H54 (cell line): ENCODE data around the gene TCP11L1.
A peak's percentile ranks its signal among the peaks of the same experiment; 100 is the strongest.

ENCODE experiments used
- DNase-seq: peaks from one replicate; pipeline ENCODE4 v3.0.0; 2011; ENCODE audit warnings: low spot score, mixed read lengths; ENCODE audit not compliant: insufficient read length
- FAIRE-seq: peaks from 3 replicates; lab custom pipeline; 2011; peaks lifted over from hg19 to GRCh38; lab: Jason Lieb, UNC
- POLR2A ChIP-seq: IDR thresholded peaks from 2 replicates; pipeline ENCODE4 v1.6.1; 2011; ENCODE audit warnings: low read depth, mild to moderate bottlenecking, low read length

Gene TCP11L1, protein sequence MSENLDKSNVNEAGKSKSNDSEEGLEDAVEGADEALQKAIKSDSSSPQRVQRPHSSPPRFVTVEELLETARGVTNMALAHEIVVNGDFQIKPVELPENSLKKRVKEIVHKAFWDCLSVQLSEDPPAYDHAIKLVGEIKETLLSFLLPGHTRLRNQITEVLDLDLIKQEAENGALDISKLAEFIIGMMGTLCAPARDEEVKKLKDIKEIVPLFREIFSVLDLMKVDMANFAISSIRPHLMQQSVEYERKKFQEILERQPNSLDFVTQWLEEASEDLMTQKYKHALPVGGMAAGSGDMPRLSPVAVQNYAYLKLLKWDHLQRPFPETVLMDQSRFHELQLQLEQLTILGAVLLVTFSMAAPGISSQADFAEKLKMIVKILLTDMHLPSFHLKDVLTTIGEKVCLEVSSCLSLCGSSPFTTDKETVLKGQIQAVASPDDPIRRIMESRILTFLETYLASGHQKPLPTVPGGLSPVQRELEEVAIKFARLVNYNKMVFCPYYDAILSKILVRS

DNA sequence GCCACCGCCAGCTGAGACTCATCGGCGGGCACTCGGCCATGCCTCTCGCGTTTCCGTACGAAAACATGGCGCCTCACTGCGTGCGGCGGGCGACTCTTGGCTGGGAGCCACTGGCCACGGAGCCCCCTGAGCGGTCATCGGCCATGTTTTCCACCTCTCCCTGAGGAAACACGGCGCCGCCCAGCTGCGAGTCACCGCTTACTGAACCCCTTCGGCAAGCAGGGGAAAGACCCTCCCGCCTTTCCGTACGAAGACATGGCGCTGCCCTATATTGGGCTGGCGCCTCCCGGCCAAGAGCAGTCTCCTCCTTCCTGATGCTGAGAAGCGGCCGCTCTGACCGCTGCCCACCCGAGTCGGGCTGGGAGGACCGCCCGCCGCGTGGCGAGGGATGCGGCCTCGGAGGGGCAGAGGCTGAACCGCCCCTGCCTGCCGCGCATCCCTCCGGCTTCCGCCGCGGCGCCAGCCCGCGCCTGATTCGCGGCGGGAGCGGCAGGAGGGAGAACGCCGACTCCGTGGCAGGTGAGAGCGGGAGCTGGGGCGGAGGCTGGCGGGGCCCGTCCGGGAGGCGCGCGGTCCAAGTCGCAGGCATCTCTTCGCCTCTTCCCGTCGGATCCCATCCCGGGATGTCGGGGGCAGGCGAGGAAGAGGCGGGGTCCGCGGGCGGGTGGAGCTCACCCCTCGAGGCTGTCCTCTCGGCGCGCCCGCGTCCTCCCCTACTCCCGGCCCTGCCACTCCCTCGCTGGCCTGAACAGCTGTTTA, at the start of gene TCP11L1:
Gene TCP11L1 (plus strand): TSS at position 299 of the 759 bp plus-strand sequence. CDS start 4,202 bp downstream, outside the sequence.
- FAIRE-seq = no peak
- TF ChIP-seq POLR2A = peak; percentile 75
- peak; percentile 70 for DNase-seq

DNA sequence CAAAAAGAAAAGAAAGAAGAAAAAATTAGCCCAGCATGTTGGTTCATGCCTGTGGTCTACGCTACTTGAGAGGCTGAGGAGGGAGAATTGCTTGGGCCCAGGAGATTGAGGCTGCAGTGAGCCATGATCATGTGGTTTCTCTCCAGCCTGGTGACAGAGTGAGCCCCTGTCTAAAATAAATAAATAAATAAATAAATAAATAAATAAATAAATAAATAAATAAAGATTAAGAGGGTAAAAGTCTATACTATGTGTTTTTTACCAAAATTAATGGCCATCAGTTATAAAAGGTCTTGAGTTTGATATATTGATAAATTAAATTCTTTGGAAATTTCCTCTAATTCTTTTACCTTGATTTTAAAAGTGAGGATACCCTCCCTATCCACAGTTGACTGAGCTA, 48.9 kb upstream of the TCP11L1 start:
- no peak for TF ChIP-seq POLR2A
- FAIRE-seq (no peak), DNase-seq (no peak)

DNA sequence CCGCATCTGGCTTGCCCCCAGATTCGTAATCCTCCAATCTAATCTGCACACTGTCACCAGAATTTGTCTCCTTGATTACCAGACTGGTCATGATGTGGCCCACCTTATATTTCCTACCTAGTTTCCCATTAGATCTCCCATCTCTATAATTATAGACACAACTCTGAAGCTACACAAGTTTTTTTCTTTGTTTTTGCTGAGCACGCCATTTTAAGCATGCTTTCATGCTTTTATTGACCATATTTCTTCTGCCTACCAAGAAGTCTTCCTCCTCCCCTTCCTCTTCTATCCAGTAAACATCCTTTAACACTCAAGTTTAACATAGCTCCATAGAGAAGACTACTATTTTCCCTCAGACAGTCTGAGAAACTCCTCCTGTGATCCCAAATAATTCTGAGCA, 47.9 kb upstream of the TCP11L1 start:
- FAIRE-seq = no peak
- TF ChIP-seq POLR2A = no peak

DNA sequence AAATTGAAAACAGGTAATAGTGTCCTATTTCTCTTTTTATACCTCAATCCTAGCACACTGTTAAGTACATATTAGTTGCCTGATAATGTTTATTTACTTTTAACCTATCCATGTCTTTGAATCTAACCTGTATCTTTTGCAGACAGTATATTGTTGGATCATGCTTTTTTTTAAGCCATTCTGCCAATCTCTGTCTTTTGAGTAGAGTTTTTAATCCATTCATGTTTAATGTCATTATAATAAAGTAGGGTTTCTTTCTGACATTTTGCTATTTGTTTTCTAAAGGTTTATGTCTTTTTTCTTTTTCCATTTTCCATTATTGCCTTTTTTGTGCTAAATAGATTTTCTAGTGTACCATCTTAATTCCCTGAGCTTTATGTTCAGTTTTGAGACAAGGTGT, 47.5 kb upstream of the TCP11L1 start:
- TF ChIP-seq POLR2A = no peak
- FAIRE-seq (no peak), DNase-seq (no peak)

More for the DNA sequence above, 47.9 kb upstream of the TCP11L1 start:
- DNase-seq = no peak

DNA sequence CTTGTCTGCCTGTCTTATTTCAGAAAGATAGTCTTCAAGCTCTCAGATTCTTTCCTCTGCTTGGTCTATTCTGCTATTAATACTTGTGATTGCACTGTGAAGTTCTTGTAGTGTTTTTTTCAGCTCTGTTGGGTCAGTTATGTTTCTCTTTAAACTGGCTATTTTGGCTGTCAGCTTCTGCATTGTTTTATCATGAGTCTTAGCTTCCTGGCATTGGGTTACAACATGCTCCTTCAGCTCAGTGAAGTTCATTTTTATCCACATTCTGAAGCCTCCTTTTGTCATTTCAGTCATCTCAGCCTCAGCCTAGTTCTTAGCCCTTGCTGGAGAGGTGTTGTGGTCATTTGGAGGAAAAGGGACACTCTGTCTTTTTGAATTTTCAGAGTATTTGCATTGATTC, 39.2 kb upstream of the TCP11L1 start:
- no peak for TF ChIP-seq POLR2A
- FAIRE-seq (peak; percentile 82), DNase-seq (no peak)

DNA sequence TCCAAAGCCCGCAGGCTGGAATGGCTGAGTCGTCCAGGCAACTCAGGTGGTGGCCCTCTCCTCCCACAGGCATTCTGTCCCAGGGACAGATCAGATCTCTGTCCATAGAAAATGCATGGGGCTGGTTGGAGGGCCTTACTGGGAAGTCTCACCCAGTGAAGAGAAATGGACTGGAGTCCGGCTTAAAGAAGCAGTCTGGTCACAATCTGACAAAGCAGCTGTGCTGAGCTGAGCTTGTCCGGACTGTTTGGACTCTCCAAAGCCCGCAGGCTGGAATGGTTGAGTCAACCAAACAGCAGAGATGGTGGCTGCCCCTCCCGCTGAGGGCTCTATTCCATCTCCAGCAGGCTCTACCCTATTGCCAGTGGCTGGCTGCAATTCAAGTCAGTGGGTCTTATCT, 38.1 kb upstream of the TCP11L1 start:
- no peak for DNase-seq
- no peak for FAIRE-seq
- TF ChIP-seq POLR2A = no peak

DNA sequence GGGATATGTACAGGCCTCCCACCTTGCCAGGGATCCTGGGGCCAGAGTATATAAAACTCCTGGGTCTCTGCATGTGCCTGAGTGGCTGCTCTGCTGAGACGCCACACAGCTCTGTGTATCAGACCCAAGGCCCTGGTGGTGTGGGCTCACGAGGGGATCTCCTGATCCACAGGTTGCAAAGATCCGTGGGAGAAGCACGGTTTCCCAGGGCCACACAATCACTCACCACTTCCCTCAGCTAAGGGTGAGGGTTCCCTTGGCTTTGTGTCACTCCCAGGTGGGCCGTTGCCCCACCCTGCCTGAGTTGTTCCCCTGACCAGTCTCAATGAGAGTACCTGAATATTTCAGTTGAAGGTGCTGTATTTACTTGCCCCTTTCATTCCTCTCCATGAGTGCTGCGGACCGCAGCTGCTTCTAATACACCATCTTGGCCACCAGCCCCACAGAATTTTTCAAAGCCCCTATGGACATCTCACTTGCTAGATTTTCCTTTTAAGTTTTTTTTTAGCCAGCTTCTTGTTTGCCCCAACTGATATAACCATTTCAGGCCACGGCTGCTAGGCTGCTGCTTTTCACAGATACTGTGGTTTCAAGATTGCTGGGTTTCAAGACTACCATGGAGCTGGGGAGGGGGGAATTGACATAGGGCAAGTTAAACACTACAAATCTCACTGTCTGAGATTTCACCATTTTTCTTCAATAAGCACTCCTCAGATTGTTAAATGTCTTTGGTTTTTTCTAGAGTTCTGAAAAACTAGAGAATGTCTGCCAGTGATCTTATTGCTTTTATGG, 37.4 kb upstream of the TCP11L1 start:
- FAIRE-seq = no peak
- DNase-seq = no peak
- TF ChIP-seq POLR2A = no peak

DNA sequence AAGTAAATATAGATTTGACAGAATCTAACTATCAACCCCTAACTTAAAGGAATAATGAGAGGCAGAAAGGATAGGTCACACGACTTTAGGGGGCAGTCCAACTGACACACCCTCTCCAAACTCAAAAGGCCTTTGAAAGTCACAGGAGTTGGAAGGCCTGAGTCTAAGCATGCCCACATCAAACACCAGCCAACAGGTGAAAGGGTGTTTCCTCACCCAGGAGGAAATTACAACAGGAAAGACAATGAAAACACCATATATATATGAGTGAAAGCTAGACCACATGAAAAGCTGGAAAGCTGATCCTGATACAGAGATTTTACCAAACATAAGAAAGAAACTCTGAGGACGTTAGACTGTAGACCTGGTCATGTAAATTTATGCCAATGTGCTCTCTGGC, 34.2 kb upstream of the TCP11L1 start:
- no peak for FAIRE-seq
- no peak for TF ChIP-seq POLR2A
- DNase-seq = no peak

DNA sequence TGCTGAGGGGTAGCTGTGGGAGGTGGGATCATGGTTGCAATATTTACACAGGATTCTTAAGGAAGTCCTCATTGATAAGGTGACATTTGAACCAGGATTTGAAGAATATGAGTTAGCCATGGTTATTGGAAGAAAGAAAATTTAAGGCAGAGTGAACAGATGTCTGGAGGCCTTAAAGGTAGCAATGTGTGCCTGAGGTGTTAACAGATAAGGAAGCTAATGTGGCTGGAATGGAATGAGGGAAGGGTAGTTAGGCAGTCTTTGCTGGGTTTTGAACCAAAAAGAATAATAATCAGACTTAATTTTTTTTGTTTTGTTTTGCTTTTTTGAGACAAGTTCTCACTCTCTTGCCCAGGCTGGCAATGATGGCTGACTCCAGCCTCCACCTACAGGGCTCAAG, 33.4 kb upstream of the TCP11L1 start:
- FAIRE-seq = no peak
- no peak for TF ChIP-seq POLR2A
- no peak for DNase-seq

DNA sequence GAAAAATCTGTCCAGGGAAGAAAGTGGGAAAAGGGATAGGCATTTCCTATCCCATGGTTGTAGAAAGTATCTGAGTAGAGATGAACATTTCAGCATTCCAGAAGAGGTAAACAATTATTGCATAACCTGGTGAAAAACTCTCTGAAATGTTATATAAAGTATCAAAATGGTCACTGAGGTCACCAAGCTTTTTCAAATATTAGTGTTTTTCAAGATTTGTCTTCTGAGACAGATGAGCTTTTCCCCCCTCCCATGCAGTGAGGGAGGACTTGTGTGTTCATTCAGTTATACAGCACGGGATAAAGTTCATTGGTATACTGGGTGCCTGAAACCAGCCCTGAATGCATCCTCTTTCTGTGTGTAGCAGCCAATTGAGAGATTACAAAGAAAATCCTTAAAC, 25.6 kb upstream of the TCP11L1 start:
- FAIRE-seq = no peak
- no peak for TF ChIP-seq POLR2A

DNA sequence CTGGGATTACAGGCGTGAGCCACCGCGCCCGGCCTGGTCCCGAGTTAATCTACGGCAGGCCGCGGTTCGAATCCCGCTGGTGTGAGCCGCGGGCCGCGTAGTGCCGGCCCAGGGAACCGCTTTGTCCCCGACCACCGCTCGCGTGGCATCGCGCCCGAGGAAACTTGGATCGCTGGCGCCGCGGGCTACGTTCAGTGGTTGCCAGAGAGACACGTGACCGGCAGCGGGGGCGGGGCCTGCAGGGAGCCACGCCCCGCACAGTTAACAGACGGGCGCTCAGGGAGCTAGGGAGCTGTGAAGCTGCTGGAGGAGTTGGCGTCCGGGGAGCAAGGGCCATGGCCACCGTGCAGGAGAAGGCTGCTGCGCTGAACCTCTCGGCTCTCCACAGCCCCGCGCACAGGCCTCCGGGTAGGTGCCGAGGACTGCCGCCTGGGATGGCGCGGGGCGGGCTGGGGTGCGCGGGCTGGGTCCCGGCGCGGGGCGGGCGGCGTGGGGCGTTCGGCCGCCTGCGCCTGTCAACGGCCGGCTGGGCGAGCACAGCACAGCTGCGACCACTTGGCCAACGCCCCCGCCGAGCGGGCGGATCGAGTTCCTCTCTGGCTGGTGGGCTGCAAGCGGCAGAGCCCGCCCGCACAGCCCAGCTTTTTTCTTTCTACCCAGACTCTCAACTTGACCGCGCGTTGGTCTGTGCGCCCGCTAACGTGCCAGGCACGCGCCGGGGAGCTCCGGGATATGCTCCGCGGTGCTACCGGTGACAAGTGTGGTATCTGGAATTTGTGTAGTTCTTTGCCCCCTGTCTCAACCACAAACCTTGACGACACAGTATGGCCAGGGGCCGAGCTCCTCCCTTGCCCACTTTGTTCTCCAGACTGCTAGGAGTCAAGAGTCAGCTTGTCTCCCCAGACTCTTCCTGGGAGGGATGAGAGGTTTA, 23.5 kb upstream of the TCP11L1 start, which contains the start of gene DEPDC7:
Gene DEPDC7 (plus strand): TSS at position 258 of the 931 bp plus-strand sequence. CDS start 78 bp downstream, at position 336.
- peak; percentile 93 for TF ChIP-seq POLR2A
- FAIRE-seq (peak; percentile 66), DNase-seq (peak; percentile 86)

More for the DNA sequence above, 25.6 kb upstream of the TCP11L1 start:
- no peak for DNase-seq

DNA sequence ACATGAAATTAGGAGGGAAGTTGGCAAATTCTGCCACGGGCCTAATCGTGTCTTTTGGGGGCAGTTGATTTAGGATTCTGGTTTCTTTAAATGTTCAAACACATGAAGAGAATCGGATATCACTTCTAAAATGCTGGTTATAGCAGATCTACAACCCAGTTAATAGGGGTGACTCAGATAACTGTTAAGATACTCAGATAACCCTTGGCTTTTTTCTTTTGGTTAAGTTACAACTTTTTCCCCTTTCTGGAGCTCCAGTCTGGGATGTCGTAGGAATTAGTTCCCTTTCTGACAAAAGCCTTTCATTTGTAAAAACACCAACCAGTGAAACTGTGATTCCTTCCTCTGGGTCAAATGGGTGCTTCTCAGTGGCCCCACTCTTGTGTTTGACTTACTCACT, 22.7 kb upstream of the TCP11L1 start:
- FAIRE-seq (no peak), DNase-seq (no peak)
- TF ChIP-seq POLR2A = no peak
